Measurements from ENCODE around the gene SLC5A6. TPM values are rescaled to one million over a fixed set of nuclear protein-coding genes. Genes with fewer than 3 reads are reported as not detected.

The SLC5A6 gene
- total RNA-seq, 1 donor from 2014 or later: 79.3 TPM

Other genes with a start within 250 kb of the SLC5A6 start
- gene MAPRE3, start 241.6 kb downstream of the SLC5A6 start, total RNA-seq: 65.2 TPM
- gene TMEM214, start 179.3 kb downstream of the SLC5A6 start, total RNA-seq: 148 TPM
- gene AGBL5, start 160.6 kb downstream of the SLC5A6 start, total RNA-seq: 20.3 TPM
- 275 TPM for gene OST4, start 140.6 kb downstream of the SLC5A6 start, total RNA-seq
- gene EMILIN1, start 133.7 kb downstream of the SLC5A6 start, total RNA-seq: 77.4 TPM
- 4.7 TPM for gene KHK, start 125.5 kb downstream of the SLC5A6 start, total RNA-seq
- gene CGREF1, start 93.1 kb downstream of the SLC5A6 start, total RNA-seq: 11.0 TPM
- gene ABHD1, start 88.5 kb downstream of the SLC5A6 start, total RNA-seq: not detected
- gene PREB, start 77.6 kb downstream of the SLC5A6 start, total RNA-seq: 76.5 TPM
- gene PRR30, start 72.9 kb downstream of the SLC5A6 start, total RNA-seq: not detected
- gene TCF23, start 63.3 kb downstream of the SLC5A6 start, total RNA-seq: 0.48 TPM
- gene ATRAID, start 227 bp downstream of the SLC5A6 start, total RNA-seq: 88.3 TPM
- 26.0 TPM for gene CAD, start 5.1 kb upstream of the SLC5A6 start, total RNA-seq
- not detected for gene SLC30A3, start 50.8 kb upstream of the SLC5A6 start, total RNA-seq
- gene DNAJC5G, start 63.2 kb upstream of the SLC5A6 start, total RNA-seq: not detected
- not detected for gene TRIM54, start 70.2 kb upstream of the SLC5A6 start, total RNA-seq
- gene UCN, start 96.2 kb upstream of the SLC5A6 start, total RNA-seq: 1.0 TPM
- gene MPV17, start 110.8 kb upstream of the SLC5A6 start, total RNA-seq: 61.9 TPM
- 44.8 TPM for gene GTF3C2, start 144.5 kb upstream of the SLC5A6 start, total RNA-seq
- gene EIF2B4, start 158.1 kb upstream of the SLC5A6 start, total RNA-seq: 47.0 TPM
- 110 TPM for gene SNX17, start 158.3 kb upstream of the SLC5A6 start, total RNA-seq
- 20.7 TPM for gene ZNF513, start 168.5 kb upstream of the SLC5A6 start, total RNA-seq
- gene PPM1G, start 197.3 kb upstream of the SLC5A6 start, total RNA-seq: 56.7 TPM
- gene NRBP1, start 216.4 kb upstream of the SLC5A6 start, total RNA-seq: 92.9 TPM
- 0.48 TPM for gene KRTCAP3, start 230.1 kb upstream of the SLC5A6 start, total RNA-seq